K562 (cell line): ENCODE measurements around the gene NR0B2. TPM values are rescaled to one million over a fixed set of nuclear protein-coding genes. Genes with fewer than 3 reads are reported as not detected.

Experiments
- ATAC-seq: fragments of 200-7000 bp; cut with Tn5 transposase; 3 replicates; pipeline ENCODE4 v1.9.1; 2020; ENCODE audit warnings: moderate library complexity
- BruUV-seq: library from RNA; stranded (reverse); fragments of 400-500 nt; replicated peaks from 2 replicates; lab custom pipeline; 2021; lab: Mats Ljungman, UMichigan
- CTCF ChIA-PET: fragments of 300-600 bp; formaldehyde crosslinking; extraction: SDS; loops from one replicate; lab custom pipeline; 2021; ENCODE audit warnings: low intra/inter-chr PET ratio; lab: Yijun Ruan, JAX
- POLR2A ChIA-PET: fragments of 300-600, 350-650 bp; sonication (Branson Sonifier 250); formaldehyde crosslinking; extraction: SDS; loops from one replicate; lab custom pipeline; 2021; ENCODE audit warnings: antibody characterized with exemption, inconsistent platforms; lab: Yijun Ruan, JAX
- DNase-seq, 4 experiments: peaks; one replicate each; pipeline versions ENCODE4 v3.0.0 to v3.0.0-alpha.2; 2011 to 2018; ENCODE audit warnings: low spot score in 3 of 4, mixed read lengths in 3 of 4; ENCODE audit errors: extremely low read depth in 1 of 4
- FAIRE-seq: peaks from 2 replicates; lab custom pipeline; 2011; peaks lifted over from hg19 to GRCh38; lab: Jason Lieb, UNC
- H2AFZ ChIP-seq: 2 replicates; pipeline ENCODE4 v1.6.0; 2011; ENCODE audit warnings: low read depth, low read length, control low read depth, inconsistent platforms
- H3K27ac ChIP-seq: fragments of 200-600 bp; 3 replicates; pipeline ENCODE4 v1.8.0; 2011; ENCODE audit warnings: low read depth, mild to moderate bottlenecking, control low read depth, inconsistent platforms, low read length, moderate library complexity, mixed read lengths; ENCODE audit errors: extremely low read depth
- H3K27me3 ChIP-seq, 2 experiments: fragments of 300-600 bp in 1 of 2; 2 replicates in 1 of 2; 3 replicates in 1 of 2; pipeline versions ENCODE4 v1.6.0 to v1.8.0; 2011; ENCODE audit warnings: inconsistent platforms in 2 of 2, low read length in 2 of 2, mild to moderate bottlenecking in 1 of 2, mixed read lengths in 1 of 2, moderate library complexity in 1 of 2; ENCODE audit not compliant: control insufficient read depth in 2 of 2, insufficient read depth in 2 of 2
- H3K36me3 ChIP-seq: fragments of 300-600 bp; 3 replicates; pipeline ENCODE4 v1.8.0; 2011; ENCODE audit warnings: mild to moderate bottlenecking, low read length, inconsistent platforms; ENCODE audit not compliant: control insufficient read depth, insufficient read depth
- H3K4me1 ChIP-seq, 2 experiments: fragments of 200-600 bp in 1 of 2; replicated peaks in 1 of 2; 2 replicates in 1 of 2; 3 replicates in 1 of 2; pipeline versions ENCODE4 v1.5.1 to v1.8.0; 2011; ENCODE audit warnings: inconsistent platforms in 2 of 2, low read length in 2 of 2, mild to moderate bottlenecking in 1 of 2, mixed read lengths in 1 of 2, moderate library complexity in 1 of 2; ENCODE audit not compliant: control insufficient read depth in 2 of 2, insufficient read depth in 2 of 2
- H3K4me2 ChIP-seq: 2 replicates; pipeline ENCODE4 v1.6.1; 2011; ENCODE audit warnings: low read length, control low read depth, inconsistent platforms, mixed read lengths; ENCODE audit not compliant: insufficient read depth
- H3K4me3 ChIP-seq: fragments of 200-600 bp; sonication (generic), shearing (Covaris generic); 2 replicates; pipeline ENCODE4 v1.5.1; 2016; ENCODE audit warnings: control low read depth, inconsistent platforms
- H3K79me2 ChIP-seq: fragments of 200-600 bp; 3 replicates; pipeline ENCODE4 v1.8.0; 2011; ENCODE audit warnings: low read length, inconsistent platforms; ENCODE audit not compliant: control insufficient read depth, insufficient read depth
- H3K9ac ChIP-seq, 2 experiments: 2 replicates each; pipeline versions ENCODE4 v1.6.0 to v1.6.1; 2011; ENCODE audit warnings: low read depth in 2 of 2, low read length in 2 of 2, control low read depth in 1 of 2, inconsistent platforms in 1 of 2, mild to moderate bottlenecking in 1 of 2, mixed read lengths in 1 of 2; ENCODE audit not compliant: insufficient read depth in 1 of 2
- H3K9me1 ChIP-seq: one replicate; pipeline ENCODE4 v1.6.0; 2011; ENCODE audit warnings: inconsistent platforms, mild to moderate bottlenecking, low read length, moderate library complexity; ENCODE audit not compliant: control insufficient read depth, insufficient read depth
- H3K9me3 ChIP-seq: replicated peaks from 2 replicates; pipeline ENCODE4 v1.5.1; 2011; ENCODE audit warnings: low read depth, low read length, inconsistent platforms; ENCODE audit not compliant: control insufficient read depth, insufficient read depth
- H4K20me1 ChIP-seq: replicated peaks from 2 replicates; pipeline ENCODE4 v1.6.1; 2011; ENCODE audit warnings: low read length, inconsistent platforms, mixed read lengths; ENCODE audit not compliant: control insufficient read depth, insufficient read depth
- NR2C1 ChIP-seq, 2 experiments: fragments of 450-650 bp; IDR thresholded peaks; 2 replicates each; pipeline ENCODE4 v1.6.1; 2017; ENCODE audit warnings: mild to moderate bottlenecking in 2 of 2, antibody characterized with exemption in 1 of 2, inconsistent platforms in 1 of 2, missing compliant biosample characterization in 1 of 2, missing genetic modification characterization in 1 of 2
- NR2C2 ChIP-seq, 2 experiments: fragments of 200-800 bp in 1 of 2; sonication (Bioruptor generic) in 1 of 2; sonication (generic) in 1 of 2; formaldehyde crosslinking in 1 of 2; IDR thresholded peaks; 2 replicates each; pipeline versions ENCODE4 v1.6.1 to v1.8.0; 2016 to 2022; ENCODE audit warnings: mild to moderate bottlenecking in 1 of 2, missing compliant biosample characterization in 1 of 2, missing genetic modification characterization in 1 of 2, missing genetic modification reagents in 1 of 2
- WGBS: fragments of 100-300 bp; shearing (Covaris generic); methylation state at CpG from one replicate; pipeline ENCODE4 v1.1.6; 2016; ENCODE audit warnings: low coverage, mixed read lengths; ENCODE audit not compliant: insufficient coverage; ENCODE audit errors: missing lambda C conversion rate; 5-methylcytosine and 5-hydroxymethylcytosine counted together
- in situ Hi-C: fragments of 300-500 bp; cut with MboI; formaldehyde crosslinking; loops from 4 replicates; pipeline ENCODE4 v1.15.0; 2018; ENCODE audit warnings: inconsistent platforms, mixed read lengths
- intact Hi-C: fragments of 100-400 bp; cut with micrococcal nuclease; formaldehyde crosslinking; loops from 2 replicates; pipeline ENCODE4 v1.14.2; 2022
- polyA plus RNA-seq, 8 experiments: library from polyadenylated mRNA; depleted of rRNA in 4 of 8; stranded (reverse) in 5 of 8; unstranded in 3 of 8; fragments of >200 nt; fragmentation: Nextera tagmentation in 2 of 8; fragmentation: Illumina TruSeq in 1 of 8; extraction: Ambion mirVana in 2 of 8; extraction: Trizol in 1 of 8; gene quantifications; 2 replicates each; pipeline versions ENCODE4 v1.2.1 to v1.2.3, GENCODE V29; 2011 to 2014; ENCODE audit warnings: inconsistent platforms in 1 of 8, missing spikeins in 1 of 8
- total RNA-seq, 7 experiments: library from RNA; depleted of rRNA in 6 of 7; stranded (reverse); fragments of >200 nt in 6 of 7; fragmentation: Illumina TruSeq in 2 of 7; extraction: Trizol in 2 of 7; gene quantifications; 2 replicates each; pipeline versions ENCODE4 v1.2.1 to v1.2.3, GENCODE V29; 2011 to 2021; ENCODE audit warnings: low replicate concordance in 1 of 7
- TF ChIP-seq, protein P1 (sequence below), 3 experiments: fragments of 200-800 bp in 1 of 3; fragments of 250-450 bp in 1 of 3; fragments of 450-650 bp in 1 of 3; sonication (Bioruptor Pico) in 1 of 3; sonication (Bioruptor generic) in 1 of 3; formaldehyde crosslinking in 1 of 3; IDR thresholded peaks; 2 replicates each; pipeline versions ENCODE4 v1.6.1 to v1.8.0; 2016 to 2022; ENCODE audit warnings: mild to moderate bottlenecking in 2 of 3, missing genetic modification characterization in 2 of 3, missing compliant biosample characterization in 1 of 3, moderate library complexity in 1 of 3
- TF ChIP-seq, protein P2 (sequence below), 2 experiments: fragments of 450-650 bp; IDR thresholded peaks; 2 replicates each; pipeline ENCODE4 v1.6.1; 2018; ENCODE audit warnings: mild to moderate bottlenecking in 2 of 2, low read depth in 1 of 2; ENCODE audit not compliant: partially characterized antibody in 2 of 2

The NR0B2 gene
- total and polyA plus RNA-seq, 9 of the 15 experiments (the other 6 are each of a cell fraction or from before 2014, with no cell fraction given) = not detected

DNA sequence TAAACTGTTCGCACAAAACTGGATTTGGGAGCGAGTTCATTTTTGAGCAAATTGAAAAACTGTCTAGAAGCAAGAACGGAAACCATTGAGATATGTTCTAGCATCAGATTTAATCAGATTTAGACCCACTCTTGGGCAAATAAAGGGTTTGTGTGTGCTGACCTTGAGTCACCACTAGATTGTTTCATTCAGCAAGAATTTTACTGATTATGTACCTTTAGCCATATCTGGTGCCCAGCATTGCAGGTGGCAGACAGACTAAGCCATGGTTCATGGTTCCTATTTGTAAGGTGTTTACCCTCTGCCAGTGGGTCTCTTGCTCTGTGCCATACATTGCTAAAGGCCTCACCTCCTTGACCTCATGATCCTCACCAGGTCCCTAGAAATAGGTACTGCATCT is 9.1 kb upstream of the NR0B2 start:
- POLR2A ChIA-PET = no interaction called here
- peaks cover 59% of the 10 kb centered on the region for H3K79me2 ChIP-seq
- intact Hi-C loops = no loop called here

More for the DNA sequence above, 9.1 kb upstream of the NR0B2 start:
- TF ChIP-seq, protein P1, sequence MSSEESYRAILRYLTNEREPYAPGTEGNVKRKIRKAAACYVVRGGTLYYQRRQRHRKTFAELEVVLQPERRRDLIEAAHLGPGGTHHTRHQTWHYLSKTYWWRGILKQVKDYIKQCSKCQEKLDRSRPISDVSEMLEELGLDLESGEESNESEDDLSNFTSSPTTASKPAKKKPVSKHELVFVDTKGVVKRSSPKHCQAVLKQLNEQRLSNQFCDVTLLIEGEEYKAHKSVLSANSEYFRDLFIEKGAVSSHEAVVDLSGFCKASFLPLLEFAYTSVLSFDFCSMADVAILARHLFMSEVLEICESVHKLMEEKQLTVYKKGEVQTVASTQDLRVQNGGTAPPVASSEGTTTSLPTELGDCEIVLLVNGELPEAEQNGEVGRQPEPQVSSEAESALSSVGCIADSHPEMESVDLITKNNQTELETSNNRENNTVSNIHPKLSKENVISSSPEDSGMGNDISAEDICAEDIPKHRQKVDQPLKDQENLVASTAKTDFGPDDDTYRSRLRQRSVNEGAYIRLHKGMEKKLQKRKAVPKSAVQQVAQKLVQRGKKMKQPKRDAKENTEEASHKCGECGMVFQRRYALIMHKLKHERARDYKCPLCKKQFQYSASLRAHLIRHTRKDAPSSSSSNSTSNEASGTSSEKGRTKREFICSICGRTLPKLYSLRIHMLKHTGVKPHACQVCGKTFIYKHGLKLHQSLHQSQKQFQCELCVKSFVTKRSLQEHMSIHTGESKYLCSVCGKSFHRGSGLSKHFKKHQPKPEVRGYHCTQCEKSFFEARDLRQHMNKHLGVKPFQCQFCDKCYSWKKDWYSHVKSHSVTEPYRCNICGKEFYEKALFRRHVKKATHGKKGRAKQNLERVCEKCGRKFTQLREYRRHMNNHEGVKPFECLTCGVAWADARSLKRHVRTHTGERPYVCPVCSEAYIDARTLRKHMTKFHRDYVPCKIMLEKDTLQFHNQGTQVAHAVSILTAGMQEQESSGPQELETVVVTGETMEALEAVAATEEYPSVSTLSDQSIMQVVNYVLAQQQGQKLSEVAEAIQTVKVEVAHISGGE (CRISPR knock-in tag; IDR thresholded peaks at IDR 0.05) = no peak
- TF ChIP-seq, protein P2, sequence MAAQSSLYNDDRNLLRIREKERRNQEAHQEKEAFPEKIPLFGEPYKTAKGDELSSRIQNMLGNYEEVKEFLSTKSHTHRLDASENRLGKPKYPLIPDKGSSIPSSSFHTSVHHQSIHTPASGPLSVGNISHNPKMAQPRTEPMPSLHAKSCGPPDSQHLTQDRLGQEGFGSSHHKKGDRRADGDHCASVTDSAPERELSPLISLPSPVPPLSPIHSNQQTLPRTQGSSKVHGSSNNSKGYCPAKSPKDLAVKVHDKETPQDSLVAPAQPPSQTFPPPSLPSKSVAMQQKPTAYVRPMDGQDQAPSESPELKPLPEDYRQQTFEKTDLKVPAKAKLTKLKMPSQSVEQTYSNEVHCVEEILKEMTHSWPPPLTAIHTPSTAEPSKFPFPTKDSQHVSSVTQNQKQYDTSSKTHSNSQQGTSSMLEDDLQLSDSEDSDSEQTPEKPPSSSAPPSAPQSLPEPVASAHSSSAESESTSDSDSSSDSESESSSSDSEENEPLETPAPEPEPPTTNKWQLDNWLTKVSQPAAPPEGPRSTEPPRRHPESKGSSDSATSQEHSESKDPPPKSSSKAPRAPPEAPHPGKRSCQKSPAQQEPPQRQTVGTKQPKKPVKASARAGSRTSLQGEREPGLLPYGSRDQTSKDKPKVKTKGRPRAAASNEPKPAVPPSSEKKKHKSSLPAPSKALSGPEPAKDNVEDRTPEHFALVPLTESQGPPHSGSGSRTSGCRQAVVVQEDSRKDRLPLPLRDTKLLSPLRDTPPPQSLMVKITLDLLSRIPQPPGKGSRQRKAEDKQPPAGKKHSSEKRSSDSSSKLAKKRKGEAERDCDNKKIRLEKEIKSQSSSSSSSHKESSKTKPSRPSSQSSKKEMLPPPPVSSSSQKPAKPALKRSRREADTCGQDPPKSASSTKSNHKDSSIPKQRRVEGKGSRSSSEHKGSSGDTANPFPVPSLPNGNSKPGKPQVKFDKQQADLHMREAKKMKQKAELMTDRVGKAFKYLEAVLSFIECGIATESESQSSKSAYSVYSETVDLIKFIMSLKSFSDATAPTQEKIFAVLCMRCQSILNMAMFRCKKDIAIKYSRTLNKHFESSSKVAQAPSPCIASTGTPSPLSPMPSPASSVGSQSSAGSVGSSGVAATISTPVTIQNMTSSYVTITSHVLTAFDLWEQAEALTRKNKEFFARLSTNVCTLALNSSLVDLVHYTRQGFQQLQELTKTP (IDR thresholded peaks at IDR 0.05; ENCODE audit: low read depth in 1 of 2, partially characterized antibody in 2 of 2) = no peak
- TF ChIP-seq NR2C2 (CRISPR knock-in tag; IDR thresholded peaks at IDR 0.05) (0 out of 2 replicates have a peak, but pooled peaks have one; percentile 24), NR2C2 (tag; IDR thresholded peaks at IDR 0.05) (no peak), NR2C1 (IDR thresholded peaks at IDR 0.05) (0 out of 2 replicates have a peak, but pooled peaks have one; percentile 7), NR2C1 (tag; IDR thresholded peaks at IDR 0.05) (no peak)
- CTCF ChIA-PET = no interaction called here
- 17% methylated on average over 3 of the region's 3 CpGs for WGBS
- H3K9me1 ChIP-seq = no peaks in the 10 kb centered on the region
- peaks cover 52% of the 10 kb centered on the region for H3K36me3 ChIP-seq
- no peak for DNase-seq
- H3K4me2 ChIP-seq = peak overlapping the region; percentile 97
- H3K9ac ChIP-seq = peak overlapping the region; percentile 92 to 99
- H3K9me3 ChIP-seq = no peaks in the 10 kb centered on the region
- in situ Hi-C loops = no loop called here
- FAIRE-seq = no peak
- H2AFZ ChIP-seq = no peak overlapping the region
- peak overlapping the region; percentile 92 for H3K27ac ChIP-seq
- ATAC-seq = no peak
- no peaks in the 10 kb centered on the region; a peak in 1 of 5 replicates for H3K27me3 ChIP-seq
- peak overlapping the region; percentile 79 for H3K4me3 ChIP-seq
- H4K20me1 ChIP-seq = peaks cover 12% of the 10 kb centered on the region
- peaks cover 18% of the 10 kb centered on the region in 2 experiments; a peak in 4 of 5 replicates for H3K4me1 ChIP-seq
- no TSS peak for BruUV-seq
